VCaP (cell line): ENCODE measurements around the gene CCDC170.
"Not testable (repeated sequence)": the region's sequence is repeated elsewhere in the genome, so short reads cannot be mapped to it uniquely, and the experiment has no call there.

Experiments
- H3K27ac ChIP-seq: fragments of 450-650 bp; 2 replicates; pipeline ENCODE4 v1.5.1; 2017
- TF ChIP-seq, protein P1 (sequence below): fragments of 450-650 bp; conservative IDR thresholded peaks from 2 replicates; pipeline ENCODE4 v1.5.1; 2017; ENCODE audit warnings: mild to moderate bottlenecking, moderate library complexity

The CCDC170 gene

GRCh38 chr6:151535476-151536187, 41.8 kb downstream of the CCDC170 start:
- TF ChIP-seq, protein P1, sequence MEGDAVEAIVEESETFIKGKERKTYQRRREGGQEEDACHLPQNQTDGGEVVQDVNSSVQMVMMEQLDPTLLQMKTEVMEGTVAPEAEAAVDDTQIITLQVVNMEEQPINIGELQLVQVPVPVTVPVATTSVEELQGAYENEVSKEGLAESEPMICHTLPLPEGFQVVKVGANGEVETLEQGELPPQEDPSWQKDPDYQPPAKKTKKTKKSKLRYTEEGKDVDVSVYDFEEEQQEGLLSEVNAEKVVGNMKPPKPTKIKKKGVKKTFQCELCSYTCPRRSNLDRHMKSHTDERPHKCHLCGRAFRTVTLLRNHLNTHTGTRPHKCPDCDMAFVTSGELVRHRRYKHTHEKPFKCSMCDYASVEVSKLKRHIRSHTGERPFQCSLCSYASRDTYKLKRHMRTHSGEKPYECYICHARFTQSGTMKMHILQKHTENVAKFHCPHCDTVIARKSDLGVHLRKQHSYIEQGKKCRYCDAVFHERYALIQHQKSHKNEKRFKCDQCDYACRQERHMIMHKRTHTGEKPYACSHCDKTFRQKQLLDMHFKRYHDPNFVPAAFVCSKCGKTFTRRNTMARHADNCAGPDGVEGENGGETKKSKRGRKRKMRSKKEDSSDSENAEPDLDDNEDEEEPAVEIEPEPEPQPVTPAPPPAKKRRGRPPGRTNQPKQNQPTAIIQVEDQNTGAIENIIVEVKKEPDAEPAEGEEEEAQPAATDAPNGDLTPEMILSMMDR, result no peak
- H3K27ac ChIP-seq, result no peak overlapping the region

DNA sequence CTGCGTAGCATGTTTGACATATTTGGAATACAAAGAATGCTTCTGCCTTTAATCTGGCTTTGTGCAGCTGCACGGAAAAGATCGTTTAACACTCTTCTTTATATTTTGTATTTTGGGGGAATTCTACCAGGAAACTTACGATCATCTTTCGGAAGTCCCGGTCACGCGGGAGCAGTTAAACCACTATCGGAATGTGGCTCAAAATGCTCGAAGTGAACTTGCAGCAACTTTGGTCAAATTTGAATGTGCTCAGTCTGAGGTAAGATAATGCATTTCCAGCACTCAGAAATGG, 42.3 kb downstream of the CCDC170 start:
- TF ChIP-seq, protein P1, result no peak
- no peak overlapping the region for H3K27ac ChIP-seq

- TF ChIP-seq, protein P1, result no peak
- H3K27ac ChIP-seq, result no peak overlapping the region
Observed at GRCh38 chr6:151537556-151537955, 43.7 kb downstream of the CCDC170 start.

GRCh38 chr6:151539506-151540268, 45.9 kb downstream of the CCDC170 start:
- no peak overlapping the region for H3K27ac ChIP-seq
- TF ChIP-seq, protein P1, result no peak

GRCh38 chr6:151544453-151544852, 50.6 kb downstream of the CCDC170 start:
- TF ChIP-seq, protein P1, result no peak

DNA sequence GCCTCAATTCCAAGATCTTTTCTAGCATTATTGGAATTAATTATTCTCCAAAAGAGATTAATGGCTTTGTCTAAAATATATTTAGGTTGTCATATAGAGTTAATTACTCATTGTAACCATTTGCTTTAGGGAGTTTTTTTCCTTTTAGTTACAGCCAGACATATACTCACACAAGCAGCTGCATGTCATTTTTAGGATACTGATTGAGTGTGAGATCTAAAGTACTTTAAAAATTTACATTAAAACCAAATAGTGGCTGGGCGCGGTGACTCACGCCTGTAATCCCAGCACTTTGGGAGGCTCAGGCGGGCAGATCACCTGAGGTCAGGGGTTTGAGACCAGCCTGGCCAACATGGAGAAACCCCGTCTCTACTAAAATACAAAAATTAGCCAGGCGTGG, 51.1 kb downstream of the CCDC170 start:
- not testable (repeated sequence) for H3K27ac ChIP-seq

More at GRCh38 chr6:151544453-151544852, 50.6 kb downstream of the CCDC170 start:
- no peak overlapping the region for H3K27ac ChIP-seq

GRCh38 chr6:151546941-151547659, 53.3 kb downstream of the CCDC170 start:
- H3K27ac ChIP-seq, result no peak overlapping the region
- TF ChIP-seq, protein P1, result no peak
